Right renal pelvis (tissue), 4 donors: Measurements from ENCODE around the gene MYBPH. TPM values are rescaled to one million over a fixed set of nuclear protein-coding genes. Genes with fewer than 3 reads are reported as not detected.

Experiments used
- DNase-seq, 4 donors: peaks; one replicate each; pipeline ENCODE4 v3.0.0-alpha.2; 2013; ENCODE audit warnings: low read depth in 4 of 4, low spot score in 3 of 4, missing footprints in 1 of 4
- polyA plus RNA-seq, 4 donors: library from polyadenylated mRNA; unstranded; fragments of 120-200 nt; gene quantifications; one replicate each; pipeline ENCODE4 v1.2.1, GENCODE V29; 2013; ENCODE audit not compliant: insufficient read length in 4 of 4

MYBPH gene
- polyA plus RNA-seq, 4 donors: 0.21 to 0.33 (median 0.26) TPM

- DNase-seq: no peak
These were observed 26.0 kb upstream of the MYBPH start for GRCh38 chr1:203201516-203202205.

- DNase-seq: no peak
These were observed 25.3 kb upstream of the MYBPH start for GRCh38 chr1:203200916-203201315.

GRCh38 chr1:203199816-203200571 lies 24.4 kb upstream of the MYBPH start:
- no peak for DNase-seq

DNA sequence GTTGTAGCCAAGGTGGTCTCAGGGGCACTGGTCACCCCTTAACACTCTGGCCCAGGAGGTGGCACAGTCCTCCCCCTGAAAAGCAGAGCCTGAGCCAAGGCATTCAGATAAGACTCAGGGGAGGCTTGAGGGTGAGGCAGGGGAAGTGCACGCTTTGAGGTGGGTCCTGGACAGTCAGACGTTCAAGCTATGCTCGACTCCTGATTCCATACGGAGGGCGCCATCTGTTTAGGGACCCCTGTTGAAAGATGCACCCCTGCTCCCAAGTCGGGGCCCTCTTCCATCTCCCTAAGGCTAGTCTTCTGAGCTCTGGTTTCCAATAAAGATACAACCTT lies 23.8 kb upstream of the MYBPH start:
- DNase-seq: no peak

DNA sequence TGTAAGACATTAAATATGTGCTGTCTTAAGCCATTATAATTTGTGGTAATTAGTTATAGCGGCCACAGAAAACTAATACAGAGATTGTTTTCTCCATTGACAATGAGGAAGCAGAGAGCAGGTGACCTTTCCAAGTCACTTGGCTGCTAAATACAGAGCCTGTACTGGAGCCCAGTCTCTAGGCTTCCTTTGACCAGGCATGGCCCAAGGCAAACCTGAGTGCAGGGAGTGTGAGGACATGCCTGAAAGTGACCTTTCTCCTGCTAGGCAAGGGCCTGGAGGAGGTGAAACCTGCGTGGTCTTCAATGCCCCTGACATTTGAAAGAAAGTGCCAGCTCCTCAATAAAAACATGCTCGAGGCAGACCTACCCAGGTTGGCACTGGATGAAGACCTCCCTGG lies 23.4 kb upstream of the MYBPH start:
- DNase-seq: no peak

- DNase-seq: no peak
These were observed 22.0 kb upstream of the MYBPH start for GRCh38 chr1:203197625-203198024.

DNA sequence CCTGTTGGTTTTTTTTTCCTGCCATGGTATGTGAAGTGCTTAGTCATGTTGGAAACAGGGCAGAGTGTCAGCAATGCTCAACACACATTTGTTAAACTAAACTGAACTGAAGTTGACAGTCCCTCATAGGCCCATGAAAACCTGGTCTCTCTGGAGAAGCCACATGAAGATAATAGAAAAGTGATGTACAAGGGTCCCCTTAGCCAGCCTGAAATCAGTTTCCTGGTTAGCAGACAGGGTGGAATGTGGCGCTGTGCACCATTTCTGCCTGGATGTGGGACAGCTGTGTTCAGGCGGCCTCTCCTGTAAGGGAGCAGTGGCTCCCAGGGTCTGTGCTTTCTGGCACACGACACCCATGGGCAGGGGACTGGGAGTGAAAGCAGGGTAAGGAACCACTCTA lies 20.7 kb upstream of the MYBPH start:
- no peak for DNase-seq

DNA sequence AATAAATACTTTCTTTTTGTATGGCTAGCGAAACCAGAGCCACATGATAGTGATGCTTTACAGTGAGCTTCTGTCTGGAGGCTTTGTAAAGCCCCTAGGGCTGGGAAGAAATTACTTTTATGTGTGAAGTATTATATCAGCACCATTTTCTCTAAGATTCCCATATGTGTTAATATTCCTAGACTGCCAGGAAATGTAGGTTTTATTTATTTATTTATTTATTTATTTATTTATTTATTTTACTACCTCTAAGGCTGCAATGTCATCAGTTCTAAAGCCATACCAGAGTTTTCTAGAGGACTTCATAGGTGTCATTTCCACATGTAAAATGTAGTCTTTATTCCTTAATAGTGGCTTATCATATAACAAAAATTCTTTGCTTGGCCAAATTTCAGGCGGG lies 15.3 kb upstream of the MYBPH start:
- no peak for DNase-seq

DNA sequence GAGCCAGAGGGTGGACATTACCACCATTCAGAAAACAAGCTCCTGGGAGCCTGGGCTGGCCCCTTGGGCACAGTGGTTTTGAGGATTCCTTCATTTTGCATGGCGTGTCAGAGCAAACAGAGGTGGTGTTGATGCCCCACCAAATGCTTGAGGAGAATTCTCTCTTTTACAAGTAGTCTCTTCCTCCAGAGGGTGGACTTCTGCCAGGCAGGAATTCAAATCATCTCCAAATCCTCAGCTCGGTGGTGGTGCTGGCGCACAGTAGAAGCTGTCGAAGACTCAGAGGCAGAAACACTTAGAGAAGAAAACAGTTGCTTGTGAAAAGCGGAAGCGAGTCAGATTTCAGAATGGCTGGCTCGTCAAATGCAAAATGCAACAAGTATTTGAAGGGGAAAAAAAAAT lies 14.3 kb upstream of the MYBPH start:
- no peak for DNase-seq

DNA sequence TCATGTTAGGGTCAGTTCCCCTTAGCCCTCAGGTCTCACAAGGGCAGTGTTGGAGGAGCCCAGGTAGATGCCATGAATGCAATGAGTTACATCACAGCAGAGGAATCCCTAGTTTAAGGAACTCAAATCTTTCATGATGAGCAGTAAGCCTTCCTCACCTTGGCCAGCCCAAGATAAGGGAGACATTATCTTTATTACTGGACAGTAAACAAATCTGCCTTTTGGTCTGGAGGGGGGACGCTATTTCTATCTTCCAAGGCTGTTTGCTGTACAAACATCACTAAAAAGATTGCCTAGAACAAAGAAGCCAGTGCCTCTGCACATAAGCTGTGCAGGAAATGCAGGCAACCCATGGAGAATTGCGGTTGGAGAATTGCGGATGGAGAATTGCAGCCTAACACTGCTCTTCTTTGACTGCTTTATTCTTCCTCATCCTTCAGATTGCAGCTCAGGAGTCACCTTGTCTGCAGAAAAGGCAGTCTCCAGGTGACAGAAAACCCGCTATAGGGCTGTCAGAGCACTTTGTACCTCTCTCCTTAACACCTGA lies 13.1 kb upstream of the MYBPH start:
- no peak for DNase-seq

- no peak for DNase-seq
These were observed 12.2 kb upstream of the MYBPH start for GRCh38 chr1:203187689-203188264.

GRCh38 chr1:203187304-203187685 lies 11.7 kb upstream of the MYBPH start:
- no peak for DNase-seq

GRCh38 chr1:203186446-203187303 lies 11.0 kb upstream of the MYBPH start, which contains the start of gene CHI3L1:
CHI3L1 (minus strand) TSS chr1:203186704; CDS start chr1:203186623, 81 bp downstream.
- no peak for DNase-seq

DNA sequence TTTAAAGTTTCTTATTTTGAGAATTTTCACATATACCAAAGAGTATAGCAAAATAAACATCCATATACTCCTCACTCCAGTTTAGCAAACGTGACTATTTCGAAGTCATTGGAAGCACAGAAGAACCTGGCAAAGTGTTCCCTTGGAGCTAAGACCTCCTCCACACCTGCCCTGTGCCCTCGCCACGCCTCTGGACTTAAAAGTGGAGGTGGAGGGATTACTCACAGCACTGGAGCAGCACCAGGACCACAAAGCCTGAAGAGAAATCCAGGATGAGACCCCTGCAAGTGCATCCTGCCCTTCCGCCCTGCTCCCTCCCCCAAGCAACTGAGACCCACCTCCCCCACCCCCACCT lies 10.4 kb upstream of the MYBPH start:
- DNase-seq: no peak

GRCh38 chr1:203185585-203185984 lies 10.0 kb upstream of the MYBPH start:
- DNase-seq: no peak

DNA sequence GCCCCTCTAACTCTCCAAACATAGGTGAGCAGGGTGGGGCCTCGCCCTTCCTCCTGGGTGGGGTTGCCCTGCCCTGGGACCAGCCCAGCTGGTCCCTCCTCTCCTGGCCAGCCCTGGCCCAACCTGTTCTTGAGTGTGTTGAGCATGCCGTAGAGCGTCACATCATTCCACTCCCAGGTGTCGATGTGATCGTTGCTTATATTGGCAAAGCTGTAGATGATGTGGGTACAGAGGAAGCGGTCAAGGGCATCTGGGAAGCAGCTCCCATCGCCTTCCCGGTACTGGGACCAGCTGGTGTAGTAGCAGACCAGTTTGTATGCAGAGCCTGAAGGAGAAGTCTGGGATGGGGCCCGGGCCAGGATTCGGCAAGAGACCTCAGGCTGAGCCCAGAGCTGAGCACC lies 9.4 kb upstream of the MYBPH start:
- no peak for DNase-seq

DNA sequence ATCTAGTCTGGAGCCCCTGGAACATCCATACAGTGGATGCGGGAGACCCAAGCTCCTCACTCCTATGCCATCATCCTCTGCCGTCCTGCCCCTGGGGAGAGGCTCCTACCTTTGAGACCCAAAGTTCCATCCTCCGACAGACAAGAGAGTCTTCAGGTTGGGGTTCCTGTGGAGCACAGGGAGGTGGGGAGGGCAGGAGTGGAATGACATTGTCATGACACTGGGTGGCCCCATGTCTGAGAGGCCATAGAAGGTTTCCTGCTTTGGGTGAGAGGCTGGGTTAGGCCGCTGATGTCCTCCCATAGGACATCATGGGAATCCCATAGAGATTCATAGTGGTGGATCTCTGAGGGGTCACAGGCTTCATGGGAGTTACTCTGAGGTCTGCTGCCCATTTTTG lies 8.8 kb upstream of the MYBPH start:
- DNase-seq: no peak

GRCh38 chr1:203183828-203184227 lies 8.2 kb upstream of the MYBPH start:
- DNase-seq: no peak

GRCh38 chr1:203182387-203182953 lies 6.8 kb upstream of the MYBPH start:
- DNase-seq: no peak

DNA sequence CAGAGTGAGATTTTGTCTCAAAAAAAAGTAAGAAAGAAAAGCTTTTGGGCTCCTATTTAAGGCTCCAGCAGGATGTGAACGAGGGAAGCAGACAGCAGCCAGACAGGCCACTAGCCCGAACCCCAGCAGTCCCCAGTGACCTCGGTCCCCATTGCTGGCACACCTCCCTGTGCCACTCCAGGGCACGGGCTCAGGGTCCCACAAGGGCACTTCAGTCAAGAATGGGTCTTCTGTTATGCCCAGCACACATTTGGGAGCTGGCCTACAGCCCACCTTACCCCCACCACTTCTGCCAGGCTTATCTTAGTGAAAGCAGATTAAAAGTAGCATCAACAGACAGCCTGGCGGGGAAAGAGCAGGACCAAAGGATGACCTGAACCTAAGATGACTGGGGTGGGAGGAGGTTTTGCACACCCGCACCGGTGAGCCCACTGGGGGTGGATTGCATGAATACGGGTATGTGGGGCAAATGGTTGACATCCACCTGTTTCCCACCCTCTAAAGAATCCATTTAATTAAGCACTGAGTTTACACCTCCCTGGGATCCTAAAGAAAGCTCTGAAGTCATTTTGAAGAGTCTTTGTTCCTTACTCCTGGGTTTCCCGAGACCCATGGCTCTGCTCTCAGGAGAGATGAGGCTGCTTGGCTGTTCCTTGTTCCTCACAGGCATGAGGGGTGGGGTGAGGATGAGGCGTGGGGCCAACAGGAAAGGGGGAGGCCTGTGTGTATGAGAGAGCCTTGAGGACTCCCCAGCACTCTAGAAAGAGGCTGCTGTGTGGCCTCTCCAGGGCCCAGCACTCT lies 6.2 kb upstream of the MYBPH start:
- no peak for DNase-seq
